Muscle layer of duodenum (tissue), 2 donors: ENCODE measurements around the gene SYNPR.

ENCODE experiments used
- H3K27ac ChIP-seq: one replicate; pipeline ENCODE4 v1.7.0; 2013; ENCODE audit warnings: mild to moderate bottlenecking, low read length
- H3K27me3 ChIP-seq: one replicate; pipeline ENCODE4 v1.7.0; 2013; ENCODE audit warnings: low read depth, mild to moderate bottlenecking, control low read depth, low read length
- H3K36me3 ChIP-seq, 2 donors: one replicate each; pipeline ENCODE4 v1.7.0; 2013; ENCODE audit warnings: low read length in 2 of 2, control low read depth in 1 of 2, mild to moderate bottlenecking in 1 of 2; ENCODE audit not compliant: insufficient read depth in 2 of 2, control insufficient read depth in 1 of 2
- H3K4me1 ChIP-seq, 2 donors: one replicate each; pipeline ENCODE4 v1.7.0; 2013; ENCODE audit warnings: low read length in 2 of 2, mild to moderate bottlenecking in 2 of 2, control low read depth in 1 of 2, moderate library complexity in 1 of 2; ENCODE audit not compliant: insufficient read depth in 2 of 2, control insufficient read depth in 1 of 2
- H3K4me3 ChIP-seq, 2 donors: one replicate each; pipeline ENCODE4 v1.7.0; 2013; ENCODE audit warnings: low read length in 2 of 2, low read depth in 1 of 2, mild to moderate bottlenecking in 1 of 2
- H3K9me3 ChIP-seq, 2 donors: one replicate each; pipeline ENCODE4 v1.7.0; 2013; ENCODE audit warnings: low read length in 2 of 2, control low read depth in 1 of 2, mild to moderate bottlenecking in 1 of 2; ENCODE audit not compliant: control insufficient read depth in 1 of 2
- donor health status: healthy.

Gene SYNPR

GRCh38 chr3:63474828-63475518 is 196.9 kb downstream of the SYNPR start:
- H3K9me3 ChIP-seq, result no peaks in the 10 kb centered on the region
- no peak overlapping the region for H3K27ac ChIP-seq
- H3K4me1 ChIP-seq, result no peaks in the 10 kb centered on the region
- H3K4me3 ChIP-seq, result no peak overlapping the region
- no peaks in the 10 kb centered on the region for H3K27me3 ChIP-seq
- no peaks in the 10 kb centered on the region for H3K36me3 ChIP-seq

GRCh38 chr3:63477494-63478129 is 199.5 kb downstream of the SYNPR start:
- no peak overlapping the region for H3K27ac ChIP-seq
- H3K36me3 ChIP-seq, result no peaks in the 10 kb centered on the region
- no peaks in the 10 kb centered on the region for H3K27me3 ChIP-seq
- H3K9me3 ChIP-seq, result no peaks in the 10 kb centered on the region
- no peak overlapping the region for H3K4me3 ChIP-seq
- H3K4me1 ChIP-seq, result no peaks in the 10 kb centered on the region

- no peaks in the 10 kb centered on the region for H3K36me3 ChIP-seq
- H3K27me3 ChIP-seq, result no peaks in the 10 kb centered on the region
- H3K4me1 ChIP-seq, result no peaks in the 10 kb centered on the region
- H3K4me3 ChIP-seq, result no peak overlapping the region
- no peak overlapping the region for H3K27ac ChIP-seq
- H3K9me3 ChIP-seq, result no peaks in the 10 kb centered on the region
Measured at GRCh38 chr3:63478990-63479660, 201.0 kb downstream of the SYNPR start.

GRCh38 chr3:63479661-63480035 is 201.5 kb downstream of the SYNPR start:
- Histone ChIP-seq H3K4me1 (no peaks in the 10 kb centered on the region), H3K4me3 (no peak overlapping the region), H3K27me3 (no peaks in the 10 kb centered on the region), H3K36me3 (no peaks in the 10 kb centered on the region), H3K27ac (no peak overlapping the region), H3K9me3 (no peaks in the 10 kb centered on the region)

GRCh38 chr3:63481627-63482026 is 203.5 kb downstream of the SYNPR start:
- H3K36me3 ChIP-seq, result no peaks in the 10 kb centered on the region
- no peaks in the 10 kb centered on the region for H3K27me3 ChIP-seq
- H3K9me3 ChIP-seq, result no peaks in the 10 kb centered on the region
- no peaks in the 10 kb centered on the region for H3K4me1 ChIP-seq
- H3K27ac ChIP-seq, result no peak overlapping the region
- no peak overlapping the region for H3K4me3 ChIP-seq

GRCh38 chr3:63482341-63482740 is 204.2 kb downstream of the SYNPR start:
- no peaks in the 10 kb centered on the region for H3K27me3 ChIP-seq
- no peak overlapping the region for H3K27ac ChIP-seq
- no peaks in the 10 kb centered on the region for H3K4me1 ChIP-seq
- no peaks in the 10 kb centered on the region for H3K36me3 ChIP-seq
- no peak overlapping the region for H3K4me3 ChIP-seq
- no peaks in the 10 kb centered on the region for H3K9me3 ChIP-seq

- Histone ChIP-seq H3K4me3 (no peak overlapping the region), H3K4me1 (no peaks in the 10 kb centered on the region), H3K27me3 (no peaks in the 10 kb centered on the region), H3K36me3 (no peaks in the 10 kb centered on the region), H3K27ac (no peak overlapping the region), H3K9me3 (no peaks in the 10 kb centered on the region)
Measured at GRCh38 chr3:63492464-63492863, 214.4 kb downstream of the SYNPR start.

GRCh38 chr3:63493101-63493500 is 215.0 kb downstream of the SYNPR start:
- H3K4me3 ChIP-seq, result no peak overlapping the region
- no peaks in the 10 kb centered on the region for H3K9me3 ChIP-seq

GRCh38 chr3:63494646-63495045 is 216.5 kb downstream of the SYNPR start:
- H3K36me3 ChIP-seq, result no peaks in the 10 kb centered on the region
- H3K9me3 ChIP-seq, result no peaks in the 10 kb centered on the region
- no peaks in the 10 kb centered on the region for H3K27me3 ChIP-seq

More at GRCh38 chr3:63493101-63493500, 215.0 kb downstream of the SYNPR start:
- Histone ChIP-seq H3K4me1 (no peaks in the 10 kb centered on the region), H3K27ac (no peak overlapping the region), H3K27me3 (no peaks in the 10 kb centered on the region), H3K36me3 (no peaks in the 10 kb centered on the region)

GRCh38 chr3:63497641-63498040 is 219.5 kb downstream of the SYNPR start:
- Histone ChIP-seq H3K9me3 (no peaks in the 10 kb centered on the region), H3K27ac (no peak overlapping the region), H3K36me3 (no peaks in the 10 kb centered on the region), H3K4me3 (no peak overlapping the region), H3K4me1 (no peaks in the 10 kb centered on the region), H3K27me3 (no peaks in the 10 kb centered on the region)

More at GRCh38 chr3:63494646-63495045, 216.5 kb downstream of the SYNPR start:
- Histone ChIP-seq H3K27ac (no peak overlapping the region), H3K4me1 (no peaks in the 10 kb centered on the region), H3K4me3 (no peak overlapping the region)

- no peaks in the 10 kb centered on the region for H3K27me3 ChIP-seq
- H3K27ac ChIP-seq, result no peak overlapping the region
- no peaks in the 10 kb centered on the region for H3K36me3 ChIP-seq
- H3K4me1 ChIP-seq, result no peaks in the 10 kb centered on the region
- no peak overlapping the region for H3K4me3 ChIP-seq
- H3K9me3 ChIP-seq, result no peaks in the 10 kb centered on the region
Measured at GRCh38 chr3:63500196-63500595, 222.1 kb downstream of the SYNPR start.
